Stromal cell of bone marrow (primary cell): Measurements from ENCODE around the gene GPR31.

ENCODE experiments used
- DNase-seq: peaks from one replicate; pipeline ENCODE4 v3.0.0-alpha.2; 2012; ENCODE audit warnings: low read depth

GPR31 gene

GRCh38 chr6:167118839-167119238, 38.9 kb downstream of the GPR31 start:
- DNase-seq: no peak

GRCh38 chr6:167118006-167118405, 39.8 kb downstream of the GPR31 start:
- no peak for DNase-seq

GRCh38 chr6:167116838-167117228, 40.9 kb downstream of the GPR31 start:
- no peak for DNase-seq

- DNase-seq: no peak
Observed at GRCh38 chr6:167116109-167116837, 41.5 kb downstream of the GPR31 start.

GRCh38 chr6:167115054-167115453, 42.7 kb downstream of the GPR31 start:
- DNase-seq: no peak

- DNase-seq: no peak
Observed at GRCh38 chr6:167113935-167114910, 43.6 kb downstream of the GPR31 start.

GRCh38 chr6:167113047-167113754, 44.6 kb downstream of the GPR31 start:
- DNase-seq: no peak

- DNase-seq: no peak
Observed at GRCh38 chr6:167112421-167112820, 45.4 kb downstream of the GPR31 start.

- no peak for DNase-seq
Observed at GRCh38 chr6:167111597-167111996, 46.2 kb downstream of the GPR31 start.

GRCh38 chr6:167109651-167110050, 48.1 kb downstream of the GPR31 start:
- no peak for DNase-seq

GRCh38 chr6:167108278-167108677, 49.5 kb downstream of the GPR31 start:
- DNase-seq: no peak

GRCh38 chr6:167107787-167108186, 50.0 kb downstream of the GPR31 start:
- no peak for DNase-seq

- DNase-seq: no peak
Observed at GRCh38 chr6:167106406-167106805, 51.4 kb downstream of the GPR31 start.
